Coronary artery (tissue), 2 donors: ENCODE results near the gene KRTAP4-6.
"Not testable (repeated sequence)": the region's sequence is repeated elsewhere in the genome, so short reads cannot be mapped to it uniquely, and the experiment has no call there.

Source experiments
- DNase-seq: peaks from one replicate; pipeline ENCODE4 v3.0.0-alpha.2; 2017; ENCODE audit warnings: low spot score
- H3K27ac ChIP-seq, 2 donors: fragments of 200-600 bp; sonication (generic); one replicate each; pipeline ENCODE4 v1.5.1; 2016 to 2019
- H3K4me3 ChIP-seq: fragments of 200-600 bp; sonication (generic); 2 replicates; pipeline ENCODE4 v1.5.1; 2016; ENCODE audit warnings: mild to moderate bottlenecking, moderate library complexity
- CTCF ChIP-seq: fragments of 200-600 bp; sonication (generic); IDR thresholded peaks from one replicate; pipeline ENCODE4 v1.5.1; 2019; ENCODE audit warnings: antibody characterized with exemption

Gene KRTAP4-6

GRCh38 chr17:41125064-41125463, 15.3 kb downstream of the KRTAP4-6 start:
- Histone ChIP-seq H3K4me3 (no peak overlapping the region), H3K27ac (no peak overlapping the region)
- no peak for DNase-seq
- no peak for TF ChIP-seq CTCF

GRCh38 chr17:41123991-41124371, 16.4 kb downstream of the KRTAP4-6 start, which contains the start of gene KRTAP4-12:
Gene KRTAP4-12, minus strand, starts transcription at chr17:41124182. Its CDS starts 60 bp downstream, at chr17:41124122.
- not testable (repeated sequence) for DNase-seq, H3K4me3 ChIP-seq, H3K27ac ChIP-seq

GRCh38 chr17:41123292-41123990, 16.9 kb downstream of the KRTAP4-6 start:
- not testable (repeated sequence) for H3K27ac ChIP-seq, DNase-seq, H3K4me3 ChIP-seq

GRCh38 chr17:41121742-41122141, 18.6 kb downstream of the KRTAP4-6 start:
- Histone ChIP-seq H3K4me3 (no peak overlapping the region), H3K27ac (no peak overlapping the region)
- DNase-seq: no peak
- TF ChIP-seq CTCF: no peak

DNA sequence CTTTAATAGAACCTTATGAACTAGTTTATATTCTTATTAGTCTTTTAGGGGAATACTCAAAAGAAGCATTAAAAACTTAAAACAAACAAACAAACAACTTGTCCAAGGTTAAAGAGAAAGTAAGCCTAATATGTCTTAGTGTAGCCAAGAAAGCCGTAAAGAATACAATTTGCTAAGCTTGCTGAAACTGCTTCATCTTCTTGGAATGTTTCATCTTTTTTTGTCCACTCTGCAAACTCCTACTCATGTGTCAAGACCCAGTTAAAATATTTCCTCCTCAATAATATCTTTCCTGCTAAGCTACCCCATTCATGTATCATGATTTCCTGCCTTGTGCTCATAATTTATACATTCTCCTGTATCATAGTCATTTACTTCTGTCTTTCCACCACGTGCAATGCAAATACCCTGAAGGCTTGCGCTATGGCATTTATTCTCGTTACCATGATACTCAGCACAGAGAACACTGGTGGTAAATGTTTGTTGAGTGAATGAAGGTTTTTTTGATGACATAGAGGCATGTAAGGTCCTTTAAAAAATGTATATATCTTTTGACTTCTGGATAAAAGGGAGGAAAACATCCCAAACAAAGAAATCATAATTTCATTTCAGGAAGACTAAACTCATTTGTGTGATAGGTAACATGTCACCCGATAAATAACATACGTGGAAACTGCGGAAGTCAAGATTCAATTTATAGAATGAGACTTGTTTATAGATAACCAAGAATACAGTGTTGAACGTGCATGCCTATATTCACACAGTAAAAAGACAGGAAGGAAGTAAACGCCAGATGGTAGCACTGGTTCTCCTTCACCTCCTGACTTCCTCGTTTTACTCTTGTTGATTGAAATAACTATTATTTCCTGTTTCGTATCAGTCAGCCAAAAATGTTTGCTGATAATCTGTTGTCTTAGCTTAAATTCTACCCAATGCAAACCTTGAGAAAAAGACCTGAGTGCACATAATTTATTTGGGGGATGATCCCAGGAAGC, 20.4 kb downstream of the KRTAP4-6 start:
- H3K27ac ChIP-seq, DNase-seq, H3K4me3 ChIP-seq: not testable (repeated sequence)

GRCh38 chr17:41118721-41119120, 21.6 kb downstream of the KRTAP4-6 start:
- H3K4me3 ChIP-seq: no peak overlapping the region
- no peak for TF ChIP-seq CTCF
- DNase-seq: no peak

GRCh38 chr17:41117846-41118386, 22.4 kb downstream of the KRTAP4-6 start, which contains the start of gene KRTAP4-11:
Gene KRTAP4-11, minus strand, starts transcription at chr17:41118373. Its CDS starts 58 bp downstream, at chr17:41118315.
- H3K4me3 ChIP-seq, DNase-seq, H3K27ac ChIP-seq: not testable (repeated sequence)

More at GRCh38 chr17:41118721-41119120, 21.6 kb downstream of the KRTAP4-6 start:
- no peak overlapping the region for H3K27ac ChIP-seq

DNA sequence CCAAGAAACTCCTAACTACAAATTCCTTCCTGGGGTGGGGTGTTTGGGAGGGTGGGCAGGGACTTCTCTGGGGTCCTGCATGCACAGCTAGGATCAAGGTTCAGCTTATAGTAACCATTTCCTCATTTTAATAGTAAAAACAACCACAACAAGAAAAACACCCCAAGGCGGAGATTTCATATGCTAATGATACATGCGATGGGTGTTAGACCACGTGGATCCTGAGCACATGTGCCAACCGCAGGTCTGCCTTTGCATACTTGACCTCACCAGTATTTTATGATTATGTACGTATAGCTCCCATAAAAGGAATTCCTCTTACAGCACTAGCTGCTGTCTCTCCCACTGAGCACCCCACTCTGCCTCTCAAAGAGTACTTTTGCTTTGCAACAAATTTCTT, 24.0 kb downstream of the KRTAP4-6 start:
- no peak overlapping the region for H3K4me3 ChIP-seq
- no peak for DNase-seq
- no peak for TF ChIP-seq CTCF

More for the DNA sequence above, 24.0 kb downstream of the KRTAP4-6 start:
- no peak overlapping the region for H3K27ac ChIP-seq
